Loucy (cell line): ENCODE data around the gene CALML4.

Experiments
- EZH2phosphoT487 ChIP-seq: fragments of 200-600 bp; IDR thresholded peaks from 2 replicates; pipeline ENCODE4 v1.6.1; 2018; ENCODE audit warnings: antibody characterized with exemption, mild to moderate bottlenecking, moderate library complexity, borderline replicate concordance
- TF ChIP-seq, protein P1 (sequence below): fragments of 200-600 bp; sonication (generic); conservative IDR thresholded peaks from 2 replicates; pipeline ENCODE4 v1.5.1; 2014; ENCODE audit warnings: mild to moderate bottlenecking, antibody characterized with exemption, low read length

DNA sequence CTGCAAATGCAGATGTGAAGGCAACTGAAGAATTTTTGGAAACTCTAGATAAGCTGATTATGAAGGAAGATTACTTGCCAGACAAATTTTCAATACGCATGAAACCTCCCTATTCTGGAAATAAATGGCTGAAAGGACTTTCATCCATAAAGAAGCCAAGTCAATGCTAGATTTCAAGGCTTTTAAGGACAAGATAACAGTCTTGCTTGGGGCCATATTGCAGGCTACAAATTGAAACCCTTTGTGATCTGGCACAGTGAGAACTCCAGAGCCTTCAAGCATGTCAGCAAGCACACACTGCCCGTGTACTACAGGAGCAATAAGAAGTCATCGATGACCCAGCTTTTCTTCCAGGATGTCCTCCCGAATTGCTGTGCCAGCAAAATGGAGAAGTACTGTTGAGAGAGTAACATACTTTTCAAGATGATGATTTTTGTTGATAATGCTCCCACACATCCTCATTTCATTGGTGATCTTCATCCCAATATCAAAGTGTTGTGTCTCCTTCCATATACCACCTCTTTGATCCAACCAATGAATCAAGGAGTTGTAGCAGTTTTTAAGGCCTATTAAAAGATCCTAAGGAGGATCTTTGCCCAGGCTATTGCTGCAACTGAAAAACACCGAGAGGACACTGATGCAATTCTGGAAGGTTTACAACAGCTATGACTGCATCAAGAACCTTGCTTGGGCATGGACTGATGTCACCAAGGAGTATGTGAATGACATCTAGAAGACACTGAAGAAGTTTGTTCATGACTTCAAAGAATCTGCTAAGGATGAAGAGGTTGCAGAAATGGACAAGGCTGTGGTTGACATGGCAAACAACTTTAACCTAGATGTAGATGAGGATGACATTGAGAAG is 20.3 kb downstream of the CALML4 start:
- TF ChIP-seq, protein P1, sequence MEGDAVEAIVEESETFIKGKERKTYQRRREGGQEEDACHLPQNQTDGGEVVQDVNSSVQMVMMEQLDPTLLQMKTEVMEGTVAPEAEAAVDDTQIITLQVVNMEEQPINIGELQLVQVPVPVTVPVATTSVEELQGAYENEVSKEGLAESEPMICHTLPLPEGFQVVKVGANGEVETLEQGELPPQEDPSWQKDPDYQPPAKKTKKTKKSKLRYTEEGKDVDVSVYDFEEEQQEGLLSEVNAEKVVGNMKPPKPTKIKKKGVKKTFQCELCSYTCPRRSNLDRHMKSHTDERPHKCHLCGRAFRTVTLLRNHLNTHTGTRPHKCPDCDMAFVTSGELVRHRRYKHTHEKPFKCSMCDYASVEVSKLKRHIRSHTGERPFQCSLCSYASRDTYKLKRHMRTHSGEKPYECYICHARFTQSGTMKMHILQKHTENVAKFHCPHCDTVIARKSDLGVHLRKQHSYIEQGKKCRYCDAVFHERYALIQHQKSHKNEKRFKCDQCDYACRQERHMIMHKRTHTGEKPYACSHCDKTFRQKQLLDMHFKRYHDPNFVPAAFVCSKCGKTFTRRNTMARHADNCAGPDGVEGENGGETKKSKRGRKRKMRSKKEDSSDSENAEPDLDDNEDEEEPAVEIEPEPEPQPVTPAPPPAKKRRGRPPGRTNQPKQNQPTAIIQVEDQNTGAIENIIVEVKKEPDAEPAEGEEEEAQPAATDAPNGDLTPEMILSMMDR = no peak
- no peak for TF ChIP-seq EZH2phosphoT487
